Putamen (tissue), 1 donor: ENCODE data around the gene LPIN1.

Experiments used
- DNase-seq: peaks from one replicate; pipeline ENCODE4 v3.0.0-alpha.2; 2016; ENCODE audit warnings: low spot score

LPIN1 gene

GRCh38 chr2:11784747-11785610 lies 38.5 kb downstream of the LPIN1 start:
- DNase-seq = peak; percentile 38

DNA sequence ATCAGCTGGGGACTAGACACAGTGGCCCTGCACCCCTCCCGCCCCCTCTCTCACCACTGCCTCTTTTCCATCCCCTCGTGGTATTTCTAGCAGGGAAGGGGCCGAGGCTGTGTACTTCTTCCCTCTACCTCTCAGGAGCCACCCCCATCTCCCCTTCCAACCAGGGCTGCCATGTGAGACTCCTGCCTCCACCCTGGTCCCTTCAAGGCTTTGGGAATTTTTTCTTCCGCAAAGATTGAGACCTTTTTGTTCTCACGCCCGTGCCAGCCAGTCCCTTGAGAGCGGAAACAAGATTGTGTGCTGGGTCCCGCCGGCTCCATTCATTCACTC lies 39.1 kb downstream of the LPIN1 start:
- no peak for DNase-seq

DNA sequence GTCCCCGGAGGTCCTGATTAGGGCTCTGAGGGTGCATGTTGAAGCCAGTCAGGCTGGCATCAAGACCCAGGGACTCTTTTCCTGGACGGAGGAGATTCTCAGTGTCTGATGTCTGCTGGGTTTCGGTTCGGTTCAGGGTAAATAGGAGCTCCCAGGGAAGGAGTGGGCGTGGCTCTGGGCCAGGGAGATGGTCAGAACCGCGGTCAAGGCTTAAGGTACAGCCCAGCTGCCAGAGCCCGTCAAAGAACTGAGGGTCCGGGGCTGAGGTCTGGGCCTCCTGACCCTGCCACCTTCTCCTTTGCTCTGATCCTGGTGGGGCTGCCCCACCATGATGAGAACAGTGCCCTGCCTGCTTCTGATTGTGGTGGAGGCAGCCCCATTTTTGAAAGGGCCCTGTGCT lies 39.8 kb downstream of the LPIN1 start:
- DNase-seq = no peak

DNA sequence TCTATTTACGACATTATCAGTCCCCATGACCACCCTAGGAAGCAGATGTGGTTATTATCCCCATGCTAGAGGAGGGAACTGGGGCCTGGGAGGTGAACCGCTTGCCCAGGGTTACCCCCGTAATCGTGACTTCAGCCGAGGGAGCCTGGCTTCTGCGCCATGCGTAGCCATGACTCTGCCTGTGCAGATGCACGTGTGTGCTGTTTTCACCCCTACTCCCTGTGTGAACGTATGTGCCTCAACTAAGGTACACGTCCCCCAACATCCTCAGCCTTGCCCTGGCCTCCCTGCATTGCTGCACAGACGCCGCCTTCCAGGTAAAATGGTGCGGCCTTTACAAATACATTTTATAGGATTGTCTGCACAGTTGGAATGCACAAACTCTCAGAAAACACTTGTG lies 40.2 kb downstream of the LPIN1 start:
- no peak for DNase-seq

DNA sequence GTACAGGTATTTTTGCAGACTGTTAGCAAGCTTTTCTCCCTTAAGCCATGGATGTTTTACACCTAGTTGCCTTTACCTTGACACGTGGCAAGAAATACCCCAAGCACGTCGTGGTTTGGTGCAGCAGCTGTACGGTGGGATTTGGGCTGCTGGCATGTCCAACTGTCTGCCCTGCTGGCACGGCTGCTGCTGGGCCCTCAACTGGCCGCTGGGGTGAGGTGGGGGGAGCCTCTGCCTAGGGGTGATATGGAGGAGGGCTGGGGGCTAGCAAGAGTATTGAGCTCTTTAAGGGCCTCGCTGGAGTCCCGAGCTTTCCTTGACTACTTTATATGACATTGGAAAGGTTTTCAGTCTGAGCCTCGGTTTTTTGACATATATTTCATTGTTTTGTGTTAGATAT lies 41.6 kb downstream of the LPIN1 start:
- DNase-seq = no peak

- DNase-seq = no peak
Measured at GRCh38 chr2:11788461-11789124, 42.2 kb downstream of the LPIN1 start.

- DNase-seq = no peak
Measured at GRCh38 chr2:11789243-11789642, 42.8 kb downstream of the LPIN1 start.

GRCh38 chr2:11790228-11790627 lies 43.8 kb downstream of the LPIN1 start:
- DNase-seq = no peak

GRCh38 chr2:11795590-11795989 lies 49.2 kb downstream of the LPIN1 start:
- no peak for DNase-seq

GRCh38 chr2:11796190-11797171 lies 50.0 kb downstream of the LPIN1 start:
- DNase-seq = peak; percentile 60

GRCh38 chr2:11797846-11798245 lies 51.4 kb downstream of the LPIN1 start:
- no peak for DNase-seq

GRCh38 chr2:11798701-11799435 lies 52.4 kb downstream of the LPIN1 start:
- DNase-seq = no peak

- DNase-seq = no peak
Measured at GRCh38 chr2:11799826-11800225, 53.4 kb downstream of the LPIN1 start.

GRCh38 chr2:11802782-11803191 lies 56.4 kb downstream of the LPIN1 start:
- DNase-seq = peak; percentile 73

DNA sequence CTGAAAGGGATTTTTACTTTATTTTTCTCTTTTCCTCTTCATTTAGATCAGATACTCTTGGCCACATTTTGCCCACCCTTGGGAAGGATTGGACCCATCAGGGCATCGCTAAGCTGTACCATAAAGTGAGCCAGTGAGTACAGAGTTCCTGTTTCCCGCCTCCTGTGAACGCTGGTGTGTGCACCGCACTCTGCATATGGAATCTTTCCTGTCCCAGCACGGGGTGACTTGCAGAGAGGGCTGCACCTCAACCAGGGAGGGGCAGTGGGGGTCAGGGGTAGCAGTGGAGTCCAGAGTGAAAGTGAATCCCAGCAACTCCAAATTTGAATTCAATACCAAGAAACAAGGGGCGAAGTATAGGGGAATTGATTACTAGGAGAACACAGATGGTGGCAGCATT lies 58.6 kb downstream of the LPIN1 start:
- no peak for DNase-seq

DNA sequence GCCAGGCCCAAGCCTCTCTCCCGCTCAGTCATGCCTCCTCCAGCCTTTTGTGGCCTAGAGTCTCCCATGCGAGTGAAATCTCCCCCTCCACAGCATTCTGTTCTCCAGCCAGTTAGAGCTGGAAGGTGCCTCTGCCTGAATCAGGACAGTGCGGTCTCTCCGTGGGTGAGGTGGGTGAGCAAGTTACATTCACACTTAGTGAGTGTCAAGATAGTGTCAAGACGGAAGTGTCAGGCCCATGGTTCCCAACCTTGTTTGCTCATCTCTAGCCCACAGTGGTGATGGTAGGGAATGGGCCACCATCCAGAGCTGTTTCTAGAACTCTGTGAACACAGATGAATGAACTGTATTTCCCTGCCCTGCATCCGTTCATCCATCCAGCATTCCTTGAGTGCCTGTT lies 59.5 kb downstream of the LPIN1 start:
- DNase-seq = no peak

DNA sequence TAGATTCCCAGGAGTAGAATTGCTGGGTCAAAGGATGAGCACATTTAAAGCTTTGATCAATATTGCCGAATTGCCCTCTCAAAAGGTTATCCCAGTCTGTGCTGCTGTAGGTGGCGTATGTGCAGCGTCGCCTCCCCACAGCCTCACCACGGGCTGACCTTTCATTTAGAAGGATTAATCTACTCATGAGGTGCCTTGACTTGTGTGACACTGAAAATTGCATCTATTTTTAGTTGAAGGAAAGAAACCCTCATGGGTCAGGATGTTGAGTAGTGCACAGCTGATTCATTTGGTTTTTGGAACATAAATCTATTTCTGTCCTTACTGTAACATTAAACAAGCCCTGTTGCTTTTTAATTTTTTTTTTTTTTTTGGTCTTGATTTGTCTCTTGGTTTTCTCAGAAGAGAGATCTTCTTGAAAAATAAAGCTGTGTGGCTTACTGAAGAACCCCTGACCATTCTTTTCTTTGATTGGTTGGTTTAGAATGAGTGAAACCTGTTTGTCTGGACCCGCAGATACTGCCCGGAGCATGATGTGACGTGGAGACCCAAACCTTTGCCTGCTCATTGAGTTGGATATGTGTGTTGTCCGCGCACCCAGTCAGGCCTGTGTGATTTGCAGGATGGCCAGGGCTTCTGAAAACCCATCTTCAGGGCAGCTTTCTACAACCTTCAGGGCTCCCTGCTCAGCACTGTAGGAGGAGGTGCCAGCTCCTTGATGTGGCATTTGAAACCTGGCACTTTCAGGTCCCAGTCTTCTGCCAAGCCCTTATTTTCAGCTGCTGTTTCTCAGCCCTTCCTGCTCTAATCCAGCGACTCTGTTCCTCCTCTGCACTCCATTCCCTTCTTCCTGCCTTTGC lies 61.0 kb downstream of the LPIN1 start:
- DNase-seq = no peak

DNA sequence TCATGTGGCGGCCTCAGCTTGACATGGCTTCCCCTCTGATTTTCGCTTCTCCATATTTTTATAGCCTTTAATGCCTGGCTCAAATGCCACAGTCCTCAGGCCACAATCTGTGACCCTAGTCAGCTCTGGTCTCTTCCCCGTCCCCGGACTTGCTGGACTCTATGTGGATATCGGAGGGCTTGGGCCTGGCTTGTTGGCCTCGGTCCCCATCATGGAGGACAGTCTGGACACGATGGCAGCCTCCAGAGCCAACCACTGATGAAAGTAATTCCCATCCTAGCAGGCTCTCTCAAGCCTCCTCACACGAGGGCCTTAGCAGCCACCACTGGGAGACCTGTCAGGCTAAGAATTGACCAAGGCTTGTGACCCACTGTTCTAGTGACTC lies 61.6 kb downstream of the LPIN1 start:
- no peak for DNase-seq

- DNase-seq = no peak
Measured at GRCh38 chr2:11809586-11810236, 63.3 kb downstream of the LPIN1 start.

- DNase-seq = no peak
Measured at GRCh38 chr2:11810237-11810977, 64.0 kb downstream of the LPIN1 start.
